Bronchial epithelial cell (primary cell): ENCODE measurements around the gene RGS6. TPM values are rescaled to one million over a fixed set of nuclear protein-coding genes. Genes with fewer than 3 reads are reported as not detected.

Experiments used
- DNase-seq: peaks from one replicate; pipeline ENCODE4 v3.0.0-alpha.2; 2010; ENCODE audit warnings: low read depth
- FAIRE-seq: peaks from 2 replicates; lab custom pipeline; 2011; peaks lifted over from hg19 to GRCh38; lab: Jason Lieb, UNC
- H3K27me3 ChIP-seq: 2 replicates; pipeline ENCODE4 v1.5.1; 2011; ENCODE audit warnings: low read length; ENCODE audit not compliant: control insufficient read depth, insufficient read depth
- H3K36me3 ChIP-seq: 2 replicates; pipeline ENCODE4 v1.5.1; 2011; ENCODE audit warnings: low read length; ENCODE audit not compliant: control insufficient read depth, insufficient read depth
- H3K4me3 ChIP-seq: 2 replicates; pipeline ENCODE4 v1.5.1; 2011; ENCODE audit warnings: mild to moderate bottlenecking, low read depth, low read length, control low read depth
- total RNA-seq: library from RNA; depleted of rRNA; stranded (reverse); fragments of >200 nt; gene quantifications from 2 replicates; pipeline ENCODE4 v1.2.1, GENCODE V29; 2014
- TF ChIP-seq, protein P1 (sequence below): IDR thresholded peaks from 2 replicates; pipeline ENCODE4 v1.5.1; 2011; ENCODE audit warnings: mild to moderate bottlenecking, moderate library complexity, low read length, control low read depth, inconsistent platforms; ENCODE audit not compliant: insufficient read depth, severe bottlenecking

RGS6 gene
- total RNA-seq, 1 donor from 2014 or later = not detected

- DNase-seq (no peak), FAIRE-seq (no peak)
- TF ChIP-seq, protein P1, sequence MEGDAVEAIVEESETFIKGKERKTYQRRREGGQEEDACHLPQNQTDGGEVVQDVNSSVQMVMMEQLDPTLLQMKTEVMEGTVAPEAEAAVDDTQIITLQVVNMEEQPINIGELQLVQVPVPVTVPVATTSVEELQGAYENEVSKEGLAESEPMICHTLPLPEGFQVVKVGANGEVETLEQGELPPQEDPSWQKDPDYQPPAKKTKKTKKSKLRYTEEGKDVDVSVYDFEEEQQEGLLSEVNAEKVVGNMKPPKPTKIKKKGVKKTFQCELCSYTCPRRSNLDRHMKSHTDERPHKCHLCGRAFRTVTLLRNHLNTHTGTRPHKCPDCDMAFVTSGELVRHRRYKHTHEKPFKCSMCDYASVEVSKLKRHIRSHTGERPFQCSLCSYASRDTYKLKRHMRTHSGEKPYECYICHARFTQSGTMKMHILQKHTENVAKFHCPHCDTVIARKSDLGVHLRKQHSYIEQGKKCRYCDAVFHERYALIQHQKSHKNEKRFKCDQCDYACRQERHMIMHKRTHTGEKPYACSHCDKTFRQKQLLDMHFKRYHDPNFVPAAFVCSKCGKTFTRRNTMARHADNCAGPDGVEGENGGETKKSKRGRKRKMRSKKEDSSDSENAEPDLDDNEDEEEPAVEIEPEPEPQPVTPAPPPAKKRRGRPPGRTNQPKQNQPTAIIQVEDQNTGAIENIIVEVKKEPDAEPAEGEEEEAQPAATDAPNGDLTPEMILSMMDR = no peak
- Histone ChIP-seq H3K4me3 (no peak overlapping the region), H3K27me3 (no peaks in the 10 kb centered on the region), H3K36me3 (no peaks in the 10 kb centered on the region)
Observed at GRCh38 chr14:72124171-72124570, 191.9 kb downstream of the RGS6 start.

- Histone ChIP-seq H3K36me3 (no peaks in the 10 kb centered on the region), H3K4me3 (no peak overlapping the region), H3K27me3 (no peaks in the 10 kb centered on the region)
- FAIRE-seq (no peak), DNase-seq (no peak)
- TF ChIP-seq, protein P1 = no peak
Observed at GRCh38 chr14:72126091-72126490, 193.9 kb downstream of the RGS6 start.

DNA sequence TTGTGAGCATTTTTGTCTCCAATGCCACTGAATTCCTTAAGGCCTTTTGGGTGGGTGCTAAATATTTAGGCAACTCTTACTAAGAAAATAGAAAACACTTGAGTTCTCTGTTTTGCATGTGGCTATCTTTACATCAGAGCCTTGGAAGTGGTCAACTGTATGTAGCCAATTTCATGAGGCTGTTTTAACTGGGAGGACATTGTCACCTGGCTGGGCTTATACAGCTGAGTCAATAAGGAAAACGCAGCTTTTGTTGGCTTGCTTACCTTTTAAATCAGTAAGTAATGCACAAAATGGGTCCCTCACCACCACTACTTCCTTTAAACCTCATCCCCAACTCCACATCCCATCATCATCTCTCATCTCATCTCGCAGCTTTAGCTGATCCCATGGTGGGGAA lies 194.3 kb downstream of the RGS6 start:
- FAIRE-seq (no peak), DNase-seq (no peak)
- TF ChIP-seq, protein P1 = no peak
- Histone ChIP-seq H3K4me3 (no peak overlapping the region), H3K36me3 (no peaks in the 10 kb centered on the region), H3K27me3 (no peaks in the 10 kb centered on the region)

GRCh38 chr14:72128629-72129028 lies 196.4 kb downstream of the RGS6 start:
- TF ChIP-seq, protein P1 = no peak
- Histone ChIP-seq H3K4me3 (no peak overlapping the region), H3K27me3 (no peaks in the 10 kb centered on the region), H3K36me3 (no peaks in the 10 kb centered on the region)
- no peak for FAIRE-seq
- no peak for DNase-seq

DNA sequence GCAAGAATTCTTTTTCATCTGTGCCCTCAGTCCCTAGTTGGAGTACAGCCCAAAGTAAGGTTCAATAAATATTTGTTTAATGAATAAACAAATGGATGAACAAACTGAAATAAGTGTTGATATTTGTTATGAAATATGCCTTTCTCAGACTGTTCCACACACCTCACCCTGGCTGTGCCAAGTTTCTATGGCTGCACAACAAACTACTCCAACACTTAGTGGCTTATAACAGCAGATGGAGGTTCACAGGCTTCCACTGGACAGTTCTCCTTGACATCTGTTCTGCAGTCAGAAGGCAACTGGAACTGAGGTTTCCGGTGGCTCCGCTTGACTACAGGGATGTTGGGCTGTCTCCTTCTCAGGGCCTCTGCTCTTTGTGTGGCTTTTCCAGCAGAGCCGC lies 197.1 kb downstream of the RGS6 start:
- DNase-seq (no peak), FAIRE-seq (no peak)
- TF ChIP-seq, protein P1 = no peak
- Histone ChIP-seq H3K36me3 (no peaks in the 10 kb centered on the region), H3K4me3 (no peak overlapping the region), H3K27me3 (no peaks in the 10 kb centered on the region)

DNA sequence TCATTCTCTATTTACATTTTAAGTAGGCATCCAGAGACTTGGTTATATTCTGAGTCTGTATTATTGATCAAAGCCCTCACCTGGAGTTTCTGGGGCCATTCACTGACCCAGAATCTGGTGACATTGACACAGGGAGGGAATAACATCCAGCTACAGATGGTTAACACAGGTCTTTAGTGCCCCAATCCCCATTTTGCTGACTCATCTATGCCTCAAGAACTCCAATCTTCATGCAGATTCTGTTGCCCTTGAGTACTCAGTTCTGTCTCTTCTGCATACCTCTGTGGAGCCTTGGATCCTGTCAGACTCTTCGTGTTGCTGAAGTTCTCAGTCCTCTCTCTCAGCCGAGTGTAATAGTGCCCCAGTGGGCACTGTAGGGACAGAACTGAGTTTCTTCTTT lies 208.9 kb downstream of the RGS6 start:
- no peak for DNase-seq
- Histone ChIP-seq H3K4me3 (no peak overlapping the region), H3K27me3 (no peaks in the 10 kb centered on the region), H3K36me3 (no peaks in the 10 kb centered on the region)
- TF ChIP-seq, protein P1 = no peak
- FAIRE-seq = no peak
